ENCODE data around the gene IZUMO4.

IZUMO4 gene

DNA sequence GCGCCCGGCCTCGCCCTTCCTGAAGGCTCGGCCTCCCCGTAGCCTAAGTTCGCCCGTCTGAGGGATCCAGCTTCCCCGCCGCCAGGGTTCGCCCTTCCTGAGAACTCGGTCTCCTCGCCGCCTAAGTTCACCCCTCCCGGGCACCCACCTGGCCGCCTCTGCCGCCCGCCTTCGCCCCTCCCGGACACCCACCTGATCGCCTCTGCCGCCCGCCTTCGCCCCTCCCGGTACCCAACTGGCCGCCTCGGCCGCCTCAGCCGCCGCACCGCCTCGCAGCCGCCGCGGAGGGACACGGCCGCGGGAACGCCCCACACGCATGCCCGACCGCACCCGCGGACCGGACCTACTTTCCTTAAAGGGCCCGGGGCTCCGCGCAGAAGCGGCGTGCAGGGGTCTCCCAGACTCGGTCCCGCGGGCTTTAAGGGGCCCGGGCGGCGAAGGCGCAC lies 658 bp upstream of the IZUMO4 start, which contains the start of gene MOB3A:
MOB3A (minus strand) TSS at position 293 of the 446 bp plus-strand sequence. CDS start 17,766 bp downstream, outside the sequence.
- TF ChIP-seq, protein P1, sequence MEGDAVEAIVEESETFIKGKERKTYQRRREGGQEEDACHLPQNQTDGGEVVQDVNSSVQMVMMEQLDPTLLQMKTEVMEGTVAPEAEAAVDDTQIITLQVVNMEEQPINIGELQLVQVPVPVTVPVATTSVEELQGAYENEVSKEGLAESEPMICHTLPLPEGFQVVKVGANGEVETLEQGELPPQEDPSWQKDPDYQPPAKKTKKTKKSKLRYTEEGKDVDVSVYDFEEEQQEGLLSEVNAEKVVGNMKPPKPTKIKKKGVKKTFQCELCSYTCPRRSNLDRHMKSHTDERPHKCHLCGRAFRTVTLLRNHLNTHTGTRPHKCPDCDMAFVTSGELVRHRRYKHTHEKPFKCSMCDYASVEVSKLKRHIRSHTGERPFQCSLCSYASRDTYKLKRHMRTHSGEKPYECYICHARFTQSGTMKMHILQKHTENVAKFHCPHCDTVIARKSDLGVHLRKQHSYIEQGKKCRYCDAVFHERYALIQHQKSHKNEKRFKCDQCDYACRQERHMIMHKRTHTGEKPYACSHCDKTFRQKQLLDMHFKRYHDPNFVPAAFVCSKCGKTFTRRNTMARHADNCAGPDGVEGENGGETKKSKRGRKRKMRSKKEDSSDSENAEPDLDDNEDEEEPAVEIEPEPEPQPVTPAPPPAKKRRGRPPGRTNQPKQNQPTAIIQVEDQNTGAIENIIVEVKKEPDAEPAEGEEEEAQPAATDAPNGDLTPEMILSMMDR (IDR thresholded peaks at IDR 0.05; ENCODE audit: insufficient read depth, low read length, poor library complexity, severe bottlenecking), result peak; percentile 49
- peak; percentile 95 for DNase-seq (ENCODE audit: extremely low read depth, insufficient read length)
- Histone ChIP-seq H3K4me3 (replicated peaks; ENCODE audit: low read depth, low read length) (peak within 1 kb of the TSS; percentile 87), H3K27me3 (replicated peaks; ENCODE audit: control insufficient read depth, insufficient read depth, low read length) (no peaks in the 10 kb centered on the region), H3K36me3 (ENCODE audit: control insufficient read depth, insufficient read depth, low read length) (peaks cover 5% of the 10 kb centered on the region)

GRCh38 chr19:2097203-2097885 lies 629 bp downstream of the IZUMO4 start:
- no peaks in the 10 kb centered on the region for H3K27me3 ChIP-seq (replicated peaks; ENCODE audit: control insufficient read depth, insufficient read depth, low read length)
- no peak for DNase-seq (ENCODE audit: extremely low read depth, insufficient read length)
- peaks cover 15% of the 10 kb centered on the region for H3K36me3 ChIP-seq (ENCODE audit: control insufficient read depth, insufficient read depth, low read length)
- peak overlapping the region; percentile 60 for H3K4me3 ChIP-seq (replicated peaks; ENCODE audit: low read depth, low read length)
- TF ChIP-seq, protein P1 (IDR thresholded peaks at IDR 0.05; ENCODE audit: insufficient read depth, low read length, poor library complexity, severe bottlenecking), result no peak

- DNase-seq (ENCODE audit: extremely low read depth, insufficient read length), result no peak
- TF ChIP-seq, protein P1 (IDR thresholded peaks at IDR 0.05; ENCODE audit: insufficient read depth, low read length, poor library complexity, severe bottlenecking), result no peak
- Histone ChIP-seq H3K36me3 (ENCODE audit: control insufficient read depth, insufficient read depth, low read length) (peaks cover 17% of the 10 kb centered on the region), H3K27me3 (replicated peaks; ENCODE audit: control insufficient read depth, insufficient read depth, low read length) (no peaks in the 10 kb centered on the region), H3K4me3 (replicated peaks; ENCODE audit: low read depth, low read length) (peak overlapping the region; percentile 60; the same call in 1 of the 2 replicates)
Measured at GRCh38 chr19:2097886-2098327, 1.2 kb downstream of the IZUMO4 start.

DNA sequence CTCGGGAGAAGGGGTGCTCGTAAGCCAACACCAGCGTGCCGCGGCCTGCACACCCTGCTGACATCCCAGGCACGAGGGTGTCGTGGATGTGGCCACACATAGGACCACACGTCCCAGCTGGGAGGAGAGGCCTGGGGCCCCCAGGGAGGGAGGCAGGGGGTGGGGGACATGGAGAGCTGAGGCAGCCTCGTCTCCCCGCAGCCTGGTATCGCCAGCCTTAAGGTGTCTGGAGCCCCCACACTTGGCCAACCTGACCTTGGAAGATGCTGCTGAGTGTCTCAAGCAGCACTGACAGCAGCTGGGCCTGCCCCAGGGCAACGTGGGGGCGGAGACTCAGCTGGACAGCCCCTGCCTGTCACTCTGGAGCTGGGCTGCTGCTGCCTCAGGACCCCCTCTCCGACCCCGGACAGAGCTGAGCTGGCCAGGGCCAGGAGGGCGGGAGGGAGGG lies 2.4 kb downstream of the IZUMO4 start:
- no peak overlapping the region for H3K4me3 ChIP-seq (replicated peaks; ENCODE audit: low read depth, low read length)
- TF ChIP-seq, protein P1 (IDR thresholded peaks at IDR 0.05; ENCODE audit: insufficient read depth, low read length, poor library complexity, severe bottlenecking), result no peak
- H3K36me3 ChIP-seq (ENCODE audit: control insufficient read depth, insufficient read depth, low read length), result peaks cover 23% of the 10 kb centered on the region
- no peak for DNase-seq (ENCODE audit: extremely low read depth, insufficient read length)
- H3K27me3 ChIP-seq (replicated peaks; ENCODE audit: control insufficient read depth, insufficient read depth, low read length), result no peaks in the 10 kb centered on the region

DNA sequence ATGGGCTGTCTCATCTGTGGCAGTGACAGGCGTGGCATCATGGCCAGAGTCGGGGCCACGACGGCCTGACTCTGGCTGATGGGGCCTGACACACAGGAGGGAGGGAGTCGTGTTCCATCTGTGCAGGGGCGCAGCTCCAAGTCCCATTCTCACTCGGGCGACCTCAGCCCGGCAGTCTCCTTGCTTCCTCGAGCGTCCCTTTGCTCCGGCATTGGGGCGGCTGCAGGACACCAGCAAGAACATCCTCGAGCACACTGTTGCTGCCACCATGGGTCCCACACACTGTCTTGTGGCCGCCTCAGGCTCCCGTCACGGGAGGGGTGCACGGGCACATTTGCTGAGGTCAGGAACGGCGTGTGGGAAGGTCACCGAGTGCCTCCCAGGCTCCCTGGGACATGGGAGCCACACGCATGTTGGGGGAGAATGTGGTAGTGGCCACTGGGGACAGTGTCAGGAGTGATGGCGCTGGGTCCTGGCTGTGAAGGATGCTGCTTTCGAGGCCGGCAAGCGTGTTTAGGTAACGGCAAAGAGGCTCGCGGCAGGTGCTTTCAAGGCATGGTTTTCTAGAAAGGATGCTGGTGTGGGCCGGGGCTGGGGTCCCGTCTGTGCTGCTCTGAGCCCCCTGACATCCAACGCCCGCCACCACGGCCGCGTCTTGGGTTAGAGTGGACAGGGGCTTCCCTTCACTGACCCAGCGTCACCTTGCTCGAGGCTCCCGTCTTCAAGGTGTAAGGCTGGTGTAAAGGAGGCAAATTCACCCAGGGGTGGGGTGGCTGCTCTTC lies 3.4 kb downstream of the IZUMO4 start:
- no peaks in the 10 kb centered on the region for H3K27me3 ChIP-seq (replicated peaks; ENCODE audit: control insufficient read depth, insufficient read depth, low read length)
- TF ChIP-seq, protein P1 (IDR thresholded peaks at IDR 0.05; ENCODE audit: insufficient read depth, low read length, poor library complexity, severe bottlenecking), result no peak
- no peak overlapping the region for H3K4me3 ChIP-seq (replicated peaks; ENCODE audit: low read depth, low read length)
- DNase-seq (ENCODE audit: extremely low read depth, insufficient read length), result no peak
- H3K36me3 ChIP-seq (ENCODE audit: control insufficient read depth, insufficient read depth, low read length), result peaks cover 24% of the 10 kb centered on the region

All from GM06990 (cell line).